Erythroblast (primary cell): ENCODE results near the gene PRORP.

Experiments
- GATA1 ChIP-seq: IDR thresholded peaks from 2 replicates; pipeline ENCODE4 v1.6.1; 2011; ENCODE audit warnings: low read depth, mild to moderate bottlenecking, control low read depth, low read length, moderate library complexity
- POLR2A ChIP-seq: IDR thresholded peaks from 2 replicates; pipeline ENCODE4 v1.6.1; 2011; ENCODE audit warnings: mild to moderate bottlenecking, low read length

- TF ChIP-seq POLR2A (no peak), GATA1 (no peak)
These were observed 44.3 kb upstream of the PRORP start for GRCh38 chr14:35078082-35078481.
